WTC11 (cell line): ENCODE results near the gene CPXM2. TPM values are rescaled to one million over a fixed set of nuclear protein-coding genes. Genes with fewer than 3 reads are reported as not detected.

ENCODE experiments used
- ATAC-seq: fragments of 200-7000 bp; cut with Tn5 transposase; 2 replicates; pipeline ENCODE4 v1.10.0; 2021; ENCODE audit warnings: mild to moderate bottlenecking, moderate library complexity
- CTCF ChIA-PET: fragments of 300-600 bp; sonication (Branson Sonifier 250); formaldehyde crosslinking; loops from one replicate; lab custom pipeline; 2021; ENCODE audit warnings: antibody characterized with exemption; lab: Charles Lee
- POLR2A ChIA-PET: fragments of 350-600 bp; sonication (Branson Sonifier 250); formaldehyde crosslinking; loops from one replicate; lab custom pipeline; 2021; ENCODE audit warnings: antibody characterized with exemption; lab: Charles Lee
- DNase-seq: peaks from one replicate; pipeline ENCODE4 v3.0.0; 2021; ENCODE audit warnings: low spot score
- H3K27ac Mint-ChIP-seq: 2 replicates; pipeline ENCODE4 v1.8.0; 2021; ENCODE audit warnings: mixed read lengths
- H3K27me3 Mint-ChIP-seq: 2 replicates; pipeline ENCODE4 v1.8.0; 2021; ENCODE audit warnings: low read depth, mild to moderate bottlenecking, moderate library complexity, mixed read lengths
- H3K36me3 Mint-ChIP-seq: 2 replicates; pipeline ENCODE4 v1.8.0; 2021; ENCODE audit warnings: mixed read lengths
- H3K4me1 Mint-ChIP-seq: 2 replicates; pipeline ENCODE4 v1.8.0; 2022; ENCODE audit warnings: mixed read lengths
- H3K4me3 Mint-ChIP-seq: 2 replicates; pipeline ENCODE4 v1.8.0; 2021; ENCODE audit warnings: mild to moderate bottlenecking, moderate library complexity, mixed read lengths
- H3K9me3 Mint-ChIP-seq: 2 replicates; pipeline ENCODE4 v1.8.0; 2021; ENCODE audit warnings: mixed read lengths
- AR ChIP-seq: fragments of 250-450 bp; sonication (Bioruptor Pico); IDR thresholded peaks from 2 replicates; pipeline ENCODE4 v1.9.0; 2021; ENCODE audit warnings: mild to moderate bottlenecking
- ATF1 ChIP-seq: sonication (generic); formaldehyde crosslinking; IDR thresholded peaks from 2 replicates; pipeline ENCODE4 v1.8.1; 2023; ENCODE audit warnings: mild to moderate bottlenecking, moderate library complexity, missing genetic modification reagents
- ATF3 ChIP-seq: sonication (generic); formaldehyde crosslinking; conservative IDR thresholded peaks from 2 replicates; pipeline ENCODE4 v1.8.1; 2022; ENCODE audit warnings: mild to moderate bottlenecking, missing genetic modification reagents
- CDX4 ChIP-seq: fragments of 250-450 bp; sonication (Bioruptor Pico); IDR thresholded peaks from 2 replicates; pipeline ENCODE4 v1.9.0; 2021; ENCODE audit warnings: moderate library complexity, mild to moderate bottlenecking, inconsistent platforms, borderline replicate concordance
- ESRRA ChIP-seq: sonication (generic); formaldehyde crosslinking; IDR thresholded peaks from 2 replicates; pipeline ENCODE4 v1.8.1; 2022; ENCODE audit warnings: mild to moderate bottlenecking, missing genetic modification reagents, borderline replicate concordance
- ETV6 ChIP-seq: sonication (generic); formaldehyde crosslinking; IDR thresholded peaks from 2 replicates; pipeline ENCODE4 v1.8.1; 2022; ENCODE audit warnings: mild to moderate bottlenecking, missing genetic modification reagents
- FOXJ3 ChIP-seq: sonication (generic); formaldehyde crosslinking; IDR thresholded peaks from 2 replicates; pipeline ENCODE4 v1.9.0; 2021; ENCODE audit warnings: missing genetic modification reagents, mild to moderate bottlenecking, borderline replicate concordance
- HMGXB4 ChIP-seq: sonication (generic); formaldehyde crosslinking; IDR thresholded peaks from 2 replicates; pipeline ENCODE4 v1.8.1; 2023; ENCODE audit warnings: mild to moderate bottlenecking, moderate library complexity, missing genetic modification reagents
- MAX ChIP-seq: sonication (generic); formaldehyde crosslinking; IDR thresholded peaks from 2 replicates; pipeline ENCODE4 v1.8.0; 2022; ENCODE audit warnings: mild to moderate bottlenecking, missing genetic modification reagents
- MYBL2 ChIP-seq: sonication (generic); formaldehyde crosslinking; IDR thresholded peaks from 2 replicates; pipeline ENCODE4 v1.8.1; 2023; ENCODE audit warnings: mild to moderate bottlenecking, moderate library complexity, missing genetic modification reagents
- NR2C2 ChIP-seq: sonication (generic); formaldehyde crosslinking; IDR thresholded peaks from 2 replicates; pipeline ENCODE4 v1.8.0; 2022; ENCODE audit warnings: mild to moderate bottlenecking, missing genetic modification reagents
- ZNF416 ChIP-seq: fragments of 250-450 bp; sonication (Bioruptor Pico); IDR thresholded peaks from 2 replicates; pipeline ENCODE4 v1.9.0; 2021; ENCODE audit warnings: mild to moderate bottlenecking, inconsistent platforms
- ZNF423 ChIP-seq: fragments of 250-450 bp; sonication (Bioruptor Pico); IDR thresholded peaks from 2 replicates; pipeline ENCODE4 v2.1.2; 2022; ENCODE audit warnings: mild to moderate bottlenecking, moderate library complexity
- ZNF512 ChIP-seq: sonication (generic); formaldehyde crosslinking; IDR thresholded peaks from 2 replicates; pipeline ENCODE4 v1.8.1; 2022; ENCODE audit warnings: missing genetic modification reagents, borderline replicate concordance
- ZNF532 ChIP-seq: fragments of 250-450 bp; sonication (Bioruptor Pico); IDR thresholded peaks from 2 replicates; pipeline ENCODE4 v1.9.0; 2021; ENCODE audit warnings: mild to moderate bottlenecking, borderline replicate concordance
- ZNF671 ChIP-seq: fragments of 250-450 bp; sonication (Bioruptor Pico); IDR thresholded peaks from 2 replicates; pipeline ENCODE4 v1.8.0; 2021; ENCODE audit warnings: mild to moderate bottlenecking
- ZSCAN18 ChIP-seq: fragments of 250-450 bp; sonication (Bioruptor Pico); IDR thresholded peaks from 2 replicates; pipeline ENCODE4 v2.1.2; 2022; ENCODE audit warnings: mild to moderate bottlenecking, moderate library complexity
- total RNA-seq: library from RNA; stranded (reverse); gene quantifications from 3 replicates; pipeline ENCODE4 v1.2.3, GENCODE V29; 2021

The CPXM2 gene
- total RNA-seq, 1 experiment from 2014 or later = 3.4 TPM

- H3K27ac Mint-ChIP-seq = no peak overlapping the region
- H3K4me1 Mint-ChIP-seq = peaks cover 21% of the 10 kb centered on the region
- TF ChIP-seq ESRRA (CRISPR knock-in tag) = no peak
- TF ChIP-seq ZSCAN18 (CRISPR knock-in tag) = no peak
- TF ChIP-seq ZNF532 (CRISPR knock-in tag) = no peak
- TF ChIP-seq MYBL2 (CRISPR knock-in tag) = no peak
- TF ChIP-seq NR2C2 (CRISPR knock-in tag) = no peak
- no peak for TF ChIP-seq ZNF416
- TF ChIP-seq ATF1 (CRISPR knock-in tag) = no peak
- no peak for TF ChIP-seq ETV6
- TF ChIP-seq FOXJ3 (CRISPR knock-in tag) = no peak
- no peak for TF ChIP-seq HMGXB4 (CRISPR knock-in tag)
- TF ChIP-seq AR = no peak
- TF ChIP-seq MAX (CRISPR knock-in tag) = no peak
- TF ChIP-seq ATF3 (CRISPR knock-in tag) = no peak
- no peak for TF ChIP-seq ZNF671 (CRISPR knock-in tag)
- TF ChIP-seq CDX4 (CRISPR knock-in tag) = no peak
- no peak for TF ChIP-seq ZNF512 (CRISPR knock-in tag)
- no peak for TF ChIP-seq ZNF423 (CRISPR knock-in tag)
- TF ChIP-seq, all 79 proteins: peak for 0
- H3K9me3 Mint-ChIP-seq = peaks cover 19% of the 10 kb centered on the region
- no peak for ATAC-seq
- ChIA-PET CTCF (interaction anchor here (1.2 kb wide), 1 partner anchor 180 kb away, joined by 3 read pairs; no protein-coding TSS in a partner anchor), POLR2A (interaction anchor here (1.1 kb wide), 1 partner anchor 101 kb away, joined by 5 read pairs; no protein-coding TSS in a partner anchor)
- H3K27me3 Mint-ChIP-seq = no peaks in the 10 kb centered on the region
- DNase-seq = no peak
- H3K36me3 Mint-ChIP-seq = peaks cover 21% of the 10 kb centered on the region
- no peak overlapping the region for H3K4me3 Mint-ChIP-seq
Measured at GRCh38 chr10:123843835-123844234, 47.8 kb downstream of the CPXM2 start.
